GM18505 (cell line): ENCODE data around the gene CMIP.

Experiments
- ATAC-seq: cut with Tn5 transposase; IDR thresholded peaks from one replicate; pipeline ENCODE4 v1.9.1; 2021; ENCODE audit not compliant: unreplicated experiment
- POLR2A ChIP-seq: IDR thresholded peaks from 4 replicates; pipeline ENCODE4 v1.6.1; 2011; ENCODE audit warnings: borderline replicate concordance; ENCODE audit not compliant: insufficient read depth, insufficient read length; ENCODE audit errors: extremely low read depth

Gene CMIP

GRCh38 chr16:81612351-81613163, 167.9 kb downstream of the CMIP start:
- no peak for ATAC-seq
- TF ChIP-seq POLR2A: no peak

GRCh38 chr16:81614171-81614570, 169.6 kb downstream of the CMIP start:
- TF ChIP-seq POLR2A: no peak
- ATAC-seq: no peak

GRCh38 chr16:81614654-81615359, 170.2 kb downstream of the CMIP start:
- TF ChIP-seq POLR2A: no peak
- ATAC-seq: no peak

GRCh38 chr16:81615411-81615810, 170.8 kb downstream of the CMIP start:
- TF ChIP-seq POLR2A: no peak
- no peak for ATAC-seq

GRCh38 chr16:81615833-81616232, 171.2 kb downstream of the CMIP start:
- no peak for TF ChIP-seq POLR2A
- no peak for ATAC-seq

GRCh38 chr16:81616321-81617020, 171.9 kb downstream of the CMIP start:
- ATAC-seq: peak; percentile 73
- TF ChIP-seq POLR2A: no peak

GRCh38 chr16:81617021-81617346, 172.4 kb downstream of the CMIP start:
- TF ChIP-seq POLR2A: no peak
- no peak for ATAC-seq

GRCh38 chr16:81618187-81618586, 173.6 kb downstream of the CMIP start:
- no peak for TF ChIP-seq POLR2A
- ATAC-seq: no peak

- no peak for ATAC-seq
- TF ChIP-seq POLR2A: no peak
Observed at GRCh38 chr16:81618661-81619060, 174.1 kb downstream of the CMIP start.

- ATAC-seq: no peak
- TF ChIP-seq POLR2A: no peak
Observed at GRCh38 chr16:81620029-81620428, 175.4 kb downstream of the CMIP start.

- ATAC-seq: no peak
- TF ChIP-seq POLR2A: no peak
Observed at GRCh38 chr16:81620796-81621195, 176.2 kb downstream of the CMIP start.

GRCh38 chr16:81621496-81621895, 176.9 kb downstream of the CMIP start:
- TF ChIP-seq POLR2A: no peak
- ATAC-seq: no peak

- ATAC-seq: no peak
Observed at GRCh38 chr16:81623365-81624102, 178.9 kb downstream of the CMIP start.

More at GRCh38 chr16:81623365-81624102, 178.9 kb downstream of the CMIP start:
- no peak for TF ChIP-seq POLR2A
